Astrocyte of the spinal cord (primary cell): ENCODE results near the gene HDAC8.
"Not testable (repeated sequence)": the region's sequence is repeated elsewhere in the genome, so short reads cannot be mapped to it uniquely, and the experiment has no call there.

Experiments used
- DNase-seq: peaks from one replicate; pipeline ENCODE4 v3.0.0; 2011; ENCODE audit warnings: low read depth, low spot score
- H3K4me3 ChIP-seq: 2 replicates; pipeline ENCODE4 v1.5.1; 2011; ENCODE audit warnings: low read depth, mild to moderate bottlenecking, low read length, moderate library complexity
- CTCF ChIP-seq: IDR thresholded peaks from 2 replicates; pipeline ENCODE4 v1.5.1; 2012; ENCODE audit warnings: low read depth, mild to moderate bottlenecking, low read length, inconsistent platforms
- in situ Hi-C: cut with HindIII; loops from 2 replicates; pipeline ENCODE4 v1.10.0; 2017; ENCODE audit warnings: low sequenced_read_pairs

Gene HDAC8

GRCh38 chrX:72566448-72566847 is 6.2 kb downstream of the HDAC8 start:
- no peak for TF ChIP-seq CTCF
- no peak overlapping the region for H3K4me3 ChIP-seq
- no peak for DNase-seq
- in situ Hi-C loops = no loop called here

- DNase-seq, in situ Hi-C loops, H3K4me3 ChIP-seq: not testable (repeated sequence)
Measured at GRCh38 chrX:72559655-72560054, 13.0 kb downstream of the HDAC8 start.

- no peak overlapping the region for H3K4me3 ChIP-seq
- TF ChIP-seq CTCF = no peak
- DNase-seq = peak; percentile 10
- in situ Hi-C loops = no loop called here
Measured at GRCh38 chrX:72554448-72555140, 18.0 kb downstream of the HDAC8 start.

GRCh38 chrX:72552443-72552842 is 20.2 kb downstream of the HDAC8 start:
- H3K4me3 ChIP-seq, in situ Hi-C loops, DNase-seq: not testable (repeated sequence)

GRCh38 chrX:72545990-72546389 is 26.7 kb downstream of the HDAC8 start:
- TF ChIP-seq CTCF = peak; percentile 27
- in situ Hi-C loops = no loop called here
- no peak overlapping the region for H3K4me3 ChIP-seq
- peak; percentile 36 for DNase-seq

GRCh38 chrX:72540318-72540717 is 32.3 kb downstream of the HDAC8 start:
- H3K4me3 ChIP-seq = no peak overlapping the region
- in situ Hi-C loops = no loop called here
- peak; percentile 44 for DNase-seq
- TF ChIP-seq CTCF = peak; percentile 36

- in situ Hi-C loops = no loop called here
- DNase-seq = no peak
- no peak overlapping the region for H3K4me3 ChIP-seq
- TF ChIP-seq CTCF = no peak
Measured at GRCh38 chrX:72539822-72540221, 32.8 kb downstream of the HDAC8 start.

- no peak for DNase-seq
- TF ChIP-seq CTCF = no peak
- no peak overlapping the region for H3K4me3 ChIP-seq
- in situ Hi-C loops = no loop called here
Measured at GRCh38 chrX:72536542-72536941, 36.1 kb downstream of the HDAC8 start.
